Cardiac septum (tissue), 1 donor: Measurements from ENCODE around the gene ATP8A2. TPM values are rescaled to one million over a fixed set of nuclear protein-coding genes. Genes with fewer than 3 reads are reported as not detected.

Experiments
- DNase-seq: peaks from one replicate; pipeline ENCODE4 v3.0.0-alpha.2; 2020; ENCODE audit warnings: low spot score
- intact Hi-C: fragments of 100-400 bp; cut with DNase I; formaldehyde crosslinking; loops from one replicate; pipeline ENCODE4 v1.14.0; 2022
- total RNA-seq: library from RNA; stranded (reverse); fragmentation: NEBNext Ultra II Directional; extraction: Animal tissue kit (Norgen Biotek cat#: 25700); gene quantifications from one replicate; pipeline ENCODE4 v1.2.1, GENCODE V29; 2021
- donor health status: DM: no; HTN: no; CAD: no.

ATP8A2 gene
- total RNA-seq, 1 donor from 2014 or later, result 0.08 TPM

DNA sequence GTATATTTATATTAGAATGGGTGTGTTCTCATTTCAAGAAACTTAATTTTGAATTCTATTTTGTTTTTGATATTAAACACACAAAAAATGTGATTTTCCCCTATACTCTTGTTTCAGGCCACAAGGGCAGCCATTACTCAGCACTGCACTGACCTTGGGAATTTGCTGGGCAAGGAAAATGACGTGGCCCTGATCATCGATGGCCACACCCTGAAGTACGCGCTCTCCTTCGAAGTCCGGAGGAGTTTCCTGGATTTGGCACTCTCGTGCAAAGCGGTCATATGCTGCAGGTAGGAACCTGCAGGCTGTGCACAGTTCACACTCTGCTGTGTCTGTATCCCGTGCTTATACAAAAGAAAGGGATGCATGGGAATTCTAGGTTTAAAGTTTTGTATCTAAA is 327.3 kb downstream of the ATP8A2 start:
- intact Hi-C loops, result no loop called here
- DNase-seq, result no peak

DNA sequence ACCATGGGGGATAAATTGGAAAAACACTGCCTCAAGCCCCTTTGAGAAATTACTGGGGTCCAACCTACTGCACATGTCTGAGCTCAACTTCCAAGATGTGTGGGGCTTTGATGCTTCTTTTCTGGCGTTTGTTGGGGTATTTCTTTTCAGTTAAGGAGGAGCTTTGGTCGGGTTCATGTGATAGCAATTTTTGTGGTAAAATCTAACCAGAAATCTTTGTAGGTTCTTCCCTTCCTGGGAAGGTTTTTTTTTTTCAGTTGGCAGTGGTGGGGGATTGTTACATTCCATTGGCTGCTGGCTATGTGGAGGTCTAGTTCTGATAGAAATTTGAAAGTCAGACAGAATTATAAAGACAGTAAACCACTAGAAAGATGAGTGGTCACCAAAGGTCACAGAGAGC is 327.8 kb downstream of the ATP8A2 start:
- no peak for DNase-seq
- intact Hi-C loops, result no loop called here

- no peak for DNase-seq
- intact Hi-C loops, result no loop called here
Measured at GRCh38 chr13:25701304-25701703, 329.5 kb downstream of the ATP8A2 start.

DNA sequence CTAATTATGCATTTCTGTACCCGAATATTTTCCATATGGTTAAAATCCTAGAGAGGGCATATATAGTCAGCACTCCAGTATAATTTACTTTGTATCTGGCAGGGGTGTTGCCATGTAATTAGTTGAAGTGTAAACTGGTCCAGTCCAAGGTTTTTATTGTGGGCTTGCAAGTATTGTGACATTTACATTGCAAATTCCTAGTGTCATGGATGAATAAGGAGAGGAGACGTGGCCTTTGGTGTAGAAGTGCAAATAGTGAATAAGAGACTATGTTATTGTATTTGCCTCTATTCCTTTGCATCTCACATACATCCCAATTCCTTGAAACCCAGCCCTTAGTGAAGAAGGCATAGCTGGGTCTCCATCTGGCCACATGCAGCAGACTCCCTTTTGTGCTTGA is 330.6 kb downstream of the ATP8A2 start:
- intact Hi-C loops, result no loop called here
- DNase-seq, result no peak

DNA sequence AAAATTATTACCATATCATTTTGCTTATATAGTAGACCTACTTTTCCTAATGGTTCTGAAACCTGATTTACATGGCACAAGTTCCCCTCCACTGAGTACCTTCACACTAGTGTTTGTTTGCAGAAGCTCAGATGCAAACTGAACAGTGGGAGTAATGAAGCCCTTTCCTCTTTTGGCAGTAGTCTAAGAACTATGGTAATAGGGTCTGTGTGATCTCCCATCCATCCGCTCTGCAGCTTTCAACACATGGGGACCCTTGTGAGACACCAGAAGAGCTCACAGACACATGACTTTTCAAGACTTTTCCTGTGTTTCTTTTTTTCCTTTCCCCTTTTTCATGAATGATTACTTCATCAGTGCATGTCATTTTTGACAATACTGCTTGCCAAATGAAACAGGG is 336.0 kb downstream of the ATP8A2 start:
- intact Hi-C loops, result no loop called here
- no peak for DNase-seq

- intact Hi-C loops, result no loop called here
- no peak for DNase-seq
Measured at GRCh38 chr13:25708268-25708667, 336.5 kb downstream of the ATP8A2 start.

DNA sequence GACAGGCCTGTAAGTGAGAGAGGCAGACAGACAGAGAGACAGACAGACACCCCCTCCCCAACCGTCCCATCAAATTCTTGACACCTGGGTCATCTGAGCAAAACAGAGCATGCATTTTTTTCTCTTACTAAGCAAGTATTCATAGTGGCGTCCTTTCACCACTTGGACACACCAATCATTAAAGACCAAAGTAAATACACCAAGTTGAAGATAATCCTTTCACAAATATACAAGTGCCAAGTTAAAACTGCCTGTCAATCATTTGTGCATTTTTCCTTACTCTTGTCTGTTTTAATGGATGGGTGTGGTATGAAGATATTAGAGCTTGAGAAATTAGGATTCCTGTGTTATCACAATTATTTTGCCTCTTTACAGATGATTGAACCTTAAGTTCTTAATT is 337.3 kb downstream of the ATP8A2 start:
- DNase-seq, result no peak
- intact Hi-C loops, result no loop called here

DNA sequence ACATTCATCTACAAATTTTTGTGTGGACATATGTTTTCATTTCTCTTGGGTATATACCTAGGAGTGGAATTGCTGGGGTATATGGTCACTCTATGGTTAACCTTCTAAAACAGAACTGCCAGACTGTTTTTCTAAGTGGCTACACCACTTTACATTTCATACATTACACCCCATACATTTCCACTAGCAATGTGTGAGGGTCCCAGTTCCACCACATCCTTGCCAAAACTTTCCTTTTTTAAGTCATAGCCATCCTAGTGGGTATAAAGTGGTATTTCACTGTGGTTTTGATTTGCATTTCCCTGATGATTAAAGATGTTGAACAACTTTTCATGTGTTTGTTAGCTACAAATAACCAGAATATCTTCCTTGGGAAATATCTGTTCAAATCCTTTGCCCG is 344.0 kb downstream of the ATP8A2 start:
- intact Hi-C loops, result no loop called here
- no peak for DNase-seq

GRCh38 chr13:25717666-25718197 is 346.0 kb downstream of the ATP8A2 start:
- DNase-seq, result no peak
- intact Hi-C loops, result no loop called here

DNA sequence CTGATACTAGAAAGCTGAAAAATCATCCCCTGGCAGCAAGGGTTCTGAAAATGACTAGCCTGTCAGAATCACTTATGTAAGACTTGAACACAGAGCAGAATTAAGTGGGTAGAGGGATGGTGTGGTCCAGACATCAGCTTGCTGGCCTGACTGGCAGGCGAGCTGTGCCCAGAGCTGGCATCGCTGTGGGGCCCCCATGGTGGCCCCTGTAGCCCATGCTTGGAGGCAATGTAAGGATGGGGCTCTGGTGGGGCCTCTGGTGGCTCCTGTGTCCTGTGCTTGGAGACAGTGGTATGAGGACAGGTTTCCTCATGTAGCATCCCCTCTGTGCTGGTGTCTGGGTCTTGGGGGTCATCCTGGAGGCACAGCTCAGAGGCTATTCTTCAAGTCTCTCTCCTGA is 347.9 kb downstream of the ATP8A2 start:
- intact Hi-C loops, result no loop called here
- no peak for DNase-seq

GRCh38 chr13:25722893-25723292 is 351.1 kb downstream of the ATP8A2 start:
- intact Hi-C loops, result no loop called here
- DNase-seq, result no peak

GRCh38 chr13:25725104-25725503 is 353.3 kb downstream of the ATP8A2 start:
- intact Hi-C loops, result no loop called here
- no peak for DNase-seq

- intact Hi-C loops, result no loop called here
Measured at GRCh38 chr13:25727250-25727649, 355.5 kb downstream of the ATP8A2 start.

GRCh38 chr13:25727810-25728209 is 356.0 kb downstream of the ATP8A2 start:
- no peak for DNase-seq
- intact Hi-C loops, result no loop called here

More at GRCh38 chr13:25727250-25727649, 355.5 kb downstream of the ATP8A2 start:
- no peak for DNase-seq

DNA sequence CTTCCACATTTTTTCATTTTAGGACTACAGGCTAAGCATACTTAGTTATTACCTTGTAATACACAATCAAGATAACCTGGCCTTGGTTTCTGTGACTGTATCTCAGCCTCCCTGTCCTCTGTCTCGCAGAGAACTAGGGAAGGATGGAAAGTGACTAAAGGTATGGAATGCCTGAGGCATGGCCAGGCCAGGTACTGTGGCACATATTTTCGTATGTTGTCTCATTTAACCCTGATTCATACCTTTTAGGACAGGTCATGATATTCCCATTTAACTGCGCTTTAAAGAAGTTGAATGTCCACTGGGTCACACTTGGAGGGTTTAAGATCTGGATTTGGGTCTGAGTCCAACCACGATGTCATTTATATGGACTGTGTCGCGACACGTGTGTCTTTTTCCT is 357.4 kb downstream of the ATP8A2 start:
- DNase-seq, result no peak
- intact Hi-C loops, result no loop called here

DNA sequence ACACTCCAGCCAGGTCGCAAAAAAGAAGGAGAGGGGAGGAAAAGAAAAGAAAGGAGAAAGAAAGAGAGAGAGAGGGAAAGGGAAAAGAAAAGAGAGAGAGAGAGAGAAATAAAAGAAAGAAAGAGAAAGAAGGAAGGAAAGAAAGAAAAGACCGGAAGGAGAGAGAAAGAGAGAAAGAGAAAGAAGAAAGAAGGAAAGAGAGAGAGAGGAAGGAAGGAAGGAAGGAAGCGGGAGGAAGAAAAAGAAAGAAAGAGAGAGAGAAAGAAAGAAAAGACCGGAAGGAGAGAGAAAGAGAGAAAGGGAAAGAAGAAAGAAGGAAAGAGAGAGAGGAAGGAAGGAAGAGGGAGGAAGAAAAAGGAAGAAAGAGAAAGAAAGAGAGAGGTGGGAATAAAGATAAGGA is 359.3 kb downstream of the ATP8A2 start:
- intact Hi-C loops, result no loop called here
- DNase-seq, result no peak

- DNase-seq, result no peak
- intact Hi-C loops, result no loop called here
Measured at GRCh38 chr13:25731536-25731935, 359.8 kb downstream of the ATP8A2 start.

- intact Hi-C loops, result no loop called here
- DNase-seq, result no peak
Measured at GRCh38 chr13:25732111-25732865, 360.5 kb downstream of the ATP8A2 start.

DNA sequence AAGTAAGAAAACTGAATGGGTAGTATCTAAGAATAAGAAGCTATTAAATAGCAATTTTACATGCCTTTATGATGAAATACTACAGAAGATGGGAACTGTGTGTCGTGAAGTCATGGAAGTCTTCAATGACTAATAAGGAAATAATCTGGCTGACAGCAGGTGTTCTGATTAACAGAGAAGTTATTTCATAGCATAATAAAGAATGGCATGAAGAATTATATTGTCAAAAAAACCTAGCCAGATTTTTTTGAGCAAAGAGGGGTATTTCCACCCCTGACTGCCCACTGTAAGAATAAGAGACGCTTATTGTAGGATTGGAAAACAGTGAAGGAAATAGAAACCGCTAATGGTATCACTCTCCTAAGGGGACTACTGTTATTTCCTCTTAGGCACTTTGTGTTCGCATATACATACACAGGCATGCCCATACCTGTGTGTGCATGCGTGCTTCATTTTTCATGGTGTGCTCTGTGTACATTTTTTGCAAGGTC is 361.3 kb downstream of the ATP8A2 start:
- DNase-seq, result no peak
- intact Hi-C loops, result no loop called here

- DNase-seq, result no peak
- intact Hi-C loops, result no loop called here
Measured at GRCh38 chr13:25733696-25734435, 362.1 kb downstream of the ATP8A2 start.
